GM23248 (cell line): ENCODE data around the gene KIRREL1.

Experiments used
- EZH2 ChIP-seq: fragments of 200-600 bp; sonication (generic); IDR thresholded peaks from 2 replicates; pipeline ENCODE4 v1.6.1; 2018; ENCODE audit warnings: antibody characterized with exemption, mild to moderate bottlenecking; ENCODE audit not compliant: insufficient read depth, poor library complexity, severe bottlenecking
- EZH2phosphoT487 ChIP-seq: fragments of 200-600 bp; sonication (generic); IDR thresholded peaks from 2 replicates; pipeline ENCODE4 v1.6.1; 2018; ENCODE audit warnings: antibody characterized with exemption, moderate library complexity, mild to moderate bottlenecking, low read depth; ENCODE audit not compliant: insufficient read depth

DNA sequence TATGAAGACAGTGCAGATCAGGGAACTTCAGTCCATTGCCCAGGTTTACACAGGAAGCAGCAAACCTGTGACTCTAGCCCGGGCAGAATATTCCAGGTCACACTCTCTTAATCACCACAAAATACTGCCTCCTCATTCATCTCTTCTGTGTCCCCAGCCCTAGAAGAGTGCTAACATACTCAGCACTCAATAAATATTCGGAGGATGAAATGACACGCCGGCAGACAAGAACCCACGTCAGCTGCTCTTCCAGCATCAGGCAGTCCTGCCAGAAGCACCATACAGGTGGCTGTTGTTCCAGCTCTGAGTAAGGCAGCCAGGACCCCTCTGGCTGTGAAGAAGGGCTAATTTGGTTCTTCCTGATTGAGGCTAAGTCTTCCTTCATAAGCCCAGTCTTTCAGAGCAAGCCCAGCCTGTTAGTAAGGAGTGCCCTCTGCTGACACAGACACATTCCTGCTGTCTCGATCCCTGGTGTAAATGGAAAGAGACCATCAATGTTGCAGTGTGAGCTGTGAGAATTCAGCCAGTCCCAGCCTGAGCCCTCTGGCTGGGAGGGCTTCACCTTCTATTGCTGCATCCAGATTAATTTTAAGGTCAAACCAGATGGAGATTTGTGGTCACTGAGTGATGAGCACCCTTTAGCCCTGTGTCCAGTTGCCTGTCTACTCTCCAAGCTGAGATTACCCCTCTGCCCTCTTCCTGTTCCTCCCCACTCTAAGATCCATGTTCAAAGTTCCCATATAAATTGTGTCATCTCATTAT lies 45.0 kb upstream of the KIRREL1 start:
- no peak for TF ChIP-seq EZH2
- no peak for TF ChIP-seq EZH2phosphoT487
